Measurements from ENCODE around the gene SCRT2.
A peak's percentile ranks its signal among the peaks of the same experiment; 100 is the strongest.

SCRT2 gene

DNA sequence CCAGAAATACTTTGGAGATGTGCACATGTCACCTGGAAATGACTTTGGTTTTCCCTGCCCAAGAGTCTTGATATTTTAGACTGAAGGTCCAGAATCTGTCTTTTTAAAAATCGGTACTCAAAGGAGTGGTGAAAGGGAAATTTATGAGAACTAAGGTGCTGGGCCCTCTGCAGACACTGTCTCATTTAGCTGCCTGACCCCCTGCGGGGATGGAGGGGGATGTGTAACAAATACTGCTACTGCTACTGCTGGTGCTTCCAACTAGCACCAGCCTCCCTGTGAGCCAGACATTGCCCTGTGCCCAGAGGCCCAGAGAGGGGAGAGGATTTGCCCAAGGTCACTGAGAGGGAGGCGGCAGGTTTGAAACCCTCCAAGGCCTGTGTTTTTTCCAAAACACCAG lies 7.0 kb downstream of the SCRT2 start:
- Histone ChIP-seq H3K4me1 (ENCODE audit: control insufficient read depth, insufficient read depth, low read depth, low read length) (peaks cover 3% of the 10 kb centered on the region), H2BK15ac (ENCODE audit: low read depth, poor library complexity, severe bottlenecking) (no peak overlapping the region), H3K9ac (ENCODE audit: low read length) (no peak overlapping the region), H3K4ac (ENCODE audit: low read depth in 1 of 2, low read length in 2 of 2) (no peak overlapping the region), H2BK5ac (ENCODE audit: low read depth, low read length, poor library complexity, severe bottlenecking) (no peak overlapping the region), H3K4me3 (ENCODE audit: insufficient read depth in 1 of 2, low read depth in 1 of 2, low read length in 2 of 2) (no peak overlapping the region), H2AFZ (ENCODE audit: low read depth, low read length) (no peak overlapping the region), H3K79me1 (replicated peaks; ENCODE audit: low read length, poor library complexity, severe bottlenecking) (no peaks in the 10 kb centered on the region), H3K23ac (ENCODE audit: low read length in 2 of 2) (no peak overlapping the region), H2AK5ac (ENCODE audit: low read length, severe bottlenecking) (no peak overlapping the region), H2BK12ac (ENCODE audit: low read length in 2 of 2) (no peak overlapping the region), H2BK120ac (ENCODE audit: low read depth, low read length) (no peak overlapping the region), H3K4me2 (ENCODE audit: low read length, poor library complexity, severe bottlenecking) (no peak overlapping the region), H3K9me3 (ENCODE audit: control insufficient read depth, low read length) (no peaks in the 10 kb centered on the region), H3K27ac (ENCODE audit: low read length, poor library complexity, severe bottlenecking) (no peak overlapping the region), H4K8ac (ENCODE audit: low read length) (no peak overlapping the region), H3K18ac (ENCODE audit: low read depth in 1 of 2, low read length in 2 of 2) (no peak overlapping the region), H3K27me3 (ENCODE audit: control insufficient read depth in 1 of 2, insufficient read depth in 1 of 2, low read length in 2 of 2) (peaks cover 74 to 92% of the 10 kb centered on the region in 2 experiments), H4K91ac (ENCODE audit: low read length) (no peak overlapping the region), H3K36me3 (ENCODE audit: control insufficient read depth in 1 of 2, insufficient read depth in 2 of 2, low read depth in 1 of 2, low read length in 2 of 2) (no peaks in the 10 kb centered on the region), H3K14ac (ENCODE audit: low read length in 2 of 2) (no peak overlapping the region)
- WGBS, result 86% methylated on average over 3 of the region's 3 CpGs
- no peak for DNase-seq

DNA sequence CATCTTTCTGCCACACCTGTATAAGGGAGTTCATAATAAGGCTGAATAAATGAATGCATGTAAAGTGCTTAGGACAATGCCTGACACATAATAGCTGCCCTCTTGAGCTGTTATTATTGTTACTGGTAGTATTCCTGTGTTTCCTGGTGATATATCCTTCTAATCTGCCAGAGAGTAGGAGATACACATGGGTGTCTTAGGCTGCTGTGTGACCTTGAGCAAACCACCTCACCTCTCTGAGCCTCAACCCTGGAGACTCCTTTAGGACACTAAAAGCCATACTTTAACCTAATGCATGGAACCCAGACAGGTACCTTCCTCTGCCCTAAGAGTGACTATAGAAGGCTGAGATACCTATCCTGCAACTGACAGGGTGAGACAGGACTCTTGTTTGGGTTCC lies 7.6 kb downstream of the SCRT2 start:
- no peak overlapping the region for H2BK5ac ChIP-seq (ENCODE audit: low read depth, low read length, poor library complexity, severe bottlenecking)
- no peak overlapping the region for H2AK5ac ChIP-seq (ENCODE audit: low read length, severe bottlenecking)
- no peak overlapping the region for H3K4ac ChIP-seq (ENCODE audit: low read depth in 1 of 2, low read length in 2 of 2)
- H3K36me3 ChIP-seq (ENCODE audit: control insufficient read depth in 1 of 2, insufficient read depth in 2 of 2, low read depth in 1 of 2, low read length in 2 of 2), result no peaks in the 10 kb centered on the region
- peaks cover 3% of the 10 kb centered on the region for H3K4me1 ChIP-seq (ENCODE audit: control insufficient read depth, insufficient read depth, low read depth, low read length)
- no peak overlapping the region for H3K9ac ChIP-seq (ENCODE audit: low read length)
- H3K4me3 ChIP-seq (ENCODE audit: insufficient read depth in 1 of 2, low read depth in 1 of 2, low read length in 2 of 2), result no peak overlapping the region
- H3K27me3 ChIP-seq (ENCODE audit: control insufficient read depth in 1 of 2, insufficient read depth in 1 of 2, low read length in 2 of 2), result peaks cover 71 to 92% of the 10 kb centered on the region in 2 experiments
- no peak overlapping the region for H3K4me2 ChIP-seq (ENCODE audit: low read length, poor library complexity, severe bottlenecking)
- H3K14ac ChIP-seq (ENCODE audit: low read length in 2 of 2), result no peak overlapping the region
- H2BK12ac ChIP-seq (ENCODE audit: low read length in 2 of 2), result no peak overlapping the region
- H3K9me3 ChIP-seq (ENCODE audit: control insufficient read depth, low read length), result no peaks in the 10 kb centered on the region
- H3K79me1 ChIP-seq (replicated peaks; ENCODE audit: low read length, poor library complexity, severe bottlenecking), result no peaks in the 10 kb centered on the region
- no peak overlapping the region for H3K27ac ChIP-seq (ENCODE audit: low read length, poor library complexity, severe bottlenecking)
- no peak overlapping the region for H3K18ac ChIP-seq (ENCODE audit: low read depth in 1 of 2, low read length in 2 of 2)
- H4K8ac ChIP-seq (ENCODE audit: low read length), result no peak overlapping the region
- H2AFZ ChIP-seq (ENCODE audit: low read depth, low read length), result no peak overlapping the region
- H2BK15ac ChIP-seq (ENCODE audit: low read depth, poor library complexity, severe bottlenecking), result no peak overlapping the region
- DNase-seq, result no peak
- H3K23ac ChIP-seq (ENCODE audit: low read length in 2 of 2), result no peak overlapping the region
- no peak overlapping the region for H4K91ac ChIP-seq (ENCODE audit: low read length)
- H2BK120ac ChIP-seq (ENCODE audit: low read depth, low read length), result no peak overlapping the region

DNA sequence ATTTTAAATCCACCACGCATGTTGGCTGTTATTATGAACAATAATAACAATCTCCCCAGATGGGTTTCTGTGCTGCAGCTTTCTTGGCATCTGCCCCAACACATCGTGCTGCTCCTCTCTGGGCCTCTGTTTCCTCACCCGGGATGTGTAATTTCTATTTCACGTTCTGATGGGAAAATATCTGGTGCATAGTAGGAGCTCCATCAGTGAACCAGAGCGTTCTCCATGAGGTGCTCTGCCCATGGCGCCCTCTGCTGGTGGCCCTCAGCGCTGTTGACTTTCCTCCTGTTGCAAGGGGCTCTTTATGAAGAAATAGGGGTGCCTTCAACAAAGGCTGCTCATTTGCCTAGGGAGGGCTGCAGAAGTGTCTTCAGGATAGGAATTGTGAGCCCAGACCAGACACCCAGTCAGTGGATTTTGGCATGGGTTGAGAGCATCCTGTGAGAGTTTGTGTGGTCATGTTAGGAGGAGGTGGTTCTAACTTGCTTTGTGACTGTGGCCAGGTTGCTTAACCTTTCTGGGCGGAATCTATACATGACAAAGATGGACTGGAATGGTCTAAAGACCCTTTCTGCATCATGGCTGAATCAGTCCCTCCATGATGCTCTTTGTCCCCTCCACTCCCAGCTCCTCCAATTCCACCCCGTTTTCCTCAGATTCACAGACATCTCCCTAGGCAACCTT lies 8.1 kb downstream of the SCRT2 start:
- H3K27me3 ChIP-seq (ENCODE audit: control insufficient read depth in 1 of 2, insufficient read depth in 1 of 2, low read length in 2 of 2), result peaks cover 72 to 94% of the 10 kb centered on the region in 2 experiments
- DNase-seq, result peak; percentile 43
- no peak overlapping the region for H3K4me3 ChIP-seq (ENCODE audit: insufficient read depth in 1 of 2, low read depth in 1 of 2, low read length in 2 of 2)
- no peak overlapping the region for H3K4me2 ChIP-seq (ENCODE audit: low read length, poor library complexity, severe bottlenecking)
- H2BK120ac ChIP-seq (ENCODE audit: low read depth, low read length), result no peak overlapping the region
- no peak overlapping the region for H2BK5ac ChIP-seq (ENCODE audit: low read depth, low read length, poor library complexity, severe bottlenecking)
- 26% methylated on average over 8 of the region's 9 CpGs for WGBS
- H3K79me1 ChIP-seq (replicated peaks; ENCODE audit: low read length, poor library complexity, severe bottlenecking), result no peaks in the 10 kb centered on the region
- H3K18ac ChIP-seq (ENCODE audit: low read depth in 1 of 2, low read length in 2 of 2), result no peak overlapping the region
- no peak overlapping the region for H3K27ac ChIP-seq (ENCODE audit: low read length, poor library complexity, severe bottlenecking)
- H3K23ac ChIP-seq (ENCODE audit: low read length in 2 of 2), result no peak overlapping the region
- no peak overlapping the region for H4K8ac ChIP-seq (ENCODE audit: low read length)
- H2AK5ac ChIP-seq (ENCODE audit: low read length, severe bottlenecking), result no peak overlapping the region
- no peaks in the 10 kb centered on the region for H3K36me3 ChIP-seq (ENCODE audit: control insufficient read depth in 1 of 2, insufficient read depth in 2 of 2, low read depth in 1 of 2, low read length in 2 of 2)
- no peak overlapping the region for H3K4ac ChIP-seq (ENCODE audit: low read depth in 1 of 2, low read length in 2 of 2)
- peaks cover 2% of the 10 kb centered on the region for H3K4me1 ChIP-seq (ENCODE audit: control insufficient read depth, insufficient read depth, low read depth, low read length)
- no peaks in the 10 kb centered on the region for H3K9me3 ChIP-seq (ENCODE audit: control insufficient read depth, low read length)
- H2AFZ ChIP-seq (ENCODE audit: low read depth, low read length), result no peak overlapping the region
- no peak overlapping the region for H4K91ac ChIP-seq (ENCODE audit: low read length)
- H2BK12ac ChIP-seq (ENCODE audit: low read length in 2 of 2), result no peak overlapping the region
- H3K9ac ChIP-seq (ENCODE audit: low read length), result no peak overlapping the region
- no peak overlapping the region for H2BK15ac ChIP-seq (ENCODE audit: low read depth, poor library complexity, severe bottlenecking)
- H3K14ac ChIP-seq (ENCODE audit: low read length in 2 of 2), result no peak overlapping the region

DNA sequence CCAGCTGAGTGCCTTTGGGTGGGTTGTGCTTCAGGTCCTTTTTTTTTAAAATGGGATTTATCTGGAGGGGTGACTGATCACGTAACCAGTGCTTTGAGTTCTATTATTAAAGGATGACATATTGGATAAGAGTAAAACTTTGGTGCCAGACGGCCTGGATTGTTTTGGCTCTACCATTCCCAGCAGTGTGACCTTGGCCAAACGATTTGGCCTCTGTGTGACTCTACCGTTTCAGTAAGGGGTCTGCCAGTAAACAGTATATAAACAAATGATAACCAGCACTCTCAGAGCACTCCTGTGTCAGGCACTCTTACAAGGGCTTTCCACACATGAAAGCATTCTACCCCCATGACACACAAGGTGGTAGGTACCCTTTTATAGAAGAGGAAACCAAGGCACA lies 8.7 kb downstream of the SCRT2 start:
- no peak overlapping the region for H2BK5ac ChIP-seq (ENCODE audit: low read depth, low read length, poor library complexity, severe bottlenecking)
- H2BK12ac ChIP-seq (ENCODE audit: low read length in 2 of 2), result no peak overlapping the region
- no peaks in the 10 kb centered on the region for H3K79me1 ChIP-seq (replicated peaks; ENCODE audit: low read length, poor library complexity, severe bottlenecking)
- no peak overlapping the region for H2BK15ac ChIP-seq (ENCODE audit: low read depth, poor library complexity, severe bottlenecking)
- H3K9me3 ChIP-seq (ENCODE audit: control insufficient read depth, low read length), result no peaks in the 10 kb centered on the region
- no peak overlapping the region for H3K14ac ChIP-seq (ENCODE audit: low read length in 2 of 2)
- H2AK5ac ChIP-seq (ENCODE audit: low read length, severe bottlenecking), result no peak overlapping the region
- peaks cover 73 to 94% of the 10 kb centered on the region in 2 experiments for H3K27me3 ChIP-seq (ENCODE audit: control insufficient read depth in 1 of 2, insufficient read depth in 1 of 2, low read length in 2 of 2)
- 54% methylated on average over 4 of the region's 4 CpGs for whole genome bisulfite sequencing
- peaks cover 7% of the 10 kb centered on the region for H3K4me1 ChIP-seq (ENCODE audit: control insufficient read depth, insufficient read depth, low read depth, low read length)
- H2AFZ ChIP-seq (ENCODE audit: low read depth, low read length), result no peak overlapping the region
- no peak overlapping the region for H2BK120ac ChIP-seq (ENCODE audit: low read depth, low read length)
- no peak overlapping the region for H3K23ac ChIP-seq (ENCODE audit: low read length in 2 of 2)
- no peak overlapping the region for H3K18ac ChIP-seq (ENCODE audit: low read depth in 1 of 2, low read length in 2 of 2)
- H3K36me3 ChIP-seq (ENCODE audit: control insufficient read depth in 1 of 2, insufficient read depth in 2 of 2, low read depth in 1 of 2, low read length in 2 of 2), result no peaks in the 10 kb centered on the region
- H3K4me3 ChIP-seq (ENCODE audit: insufficient read depth in 1 of 2, low read depth in 1 of 2, low read length in 2 of 2), result no peak overlapping the region
- no peak overlapping the region for H3K9ac ChIP-seq (ENCODE audit: low read length)
- no peak overlapping the region for H4K91ac ChIP-seq (ENCODE audit: low read length)
- no peak overlapping the region for H3K4me2 ChIP-seq (ENCODE audit: low read length, poor library complexity, severe bottlenecking)
- H4K8ac ChIP-seq (ENCODE audit: low read length), result no peak overlapping the region
- no peak overlapping the region for H3K27ac ChIP-seq (ENCODE audit: low read length, poor library complexity, severe bottlenecking)
- H3K4ac ChIP-seq (ENCODE audit: low read depth in 1 of 2, low read length in 2 of 2), result no peak overlapping the region
- DNase-seq, result no peak

Data from mesenchymal stem cell (in vitro differentiated cells and primary cell).